WTC11 (cell line): ENCODE measurements around the gene EFS. TPM values are rescaled to one million over a fixed set of nuclear protein-coding genes. Genes with fewer than 3 reads are reported as not detected.

ENCODE experiments used
- ATAC-seq: fragments of 200-7000 bp; cut with Tn5 transposase; 2 replicates; pipeline ENCODE4 v1.10.0; 2021; ENCODE audit warnings: mild to moderate bottlenecking, moderate library complexity
- CTCF ChIA-PET: fragments of 300-600 bp; sonication (Branson Sonifier 250); formaldehyde crosslinking; loops from one replicate; lab custom pipeline; 2021; ENCODE audit warnings: antibody characterized with exemption; lab: Charles Lee
- POLR2A ChIA-PET: fragments of 350-600 bp; sonication (Branson Sonifier 250); formaldehyde crosslinking; loops from one replicate; lab custom pipeline; 2021; ENCODE audit warnings: antibody characterized with exemption; lab: Charles Lee
- DNase-seq: peaks from one replicate; pipeline ENCODE4 v3.0.0; 2021; ENCODE audit warnings: low spot score
- H3K27ac Mint-ChIP-seq: 2 replicates; pipeline ENCODE4 v1.8.0; 2021; ENCODE audit warnings: mixed read lengths
- H3K27me3 Mint-ChIP-seq: 2 replicates; pipeline ENCODE4 v1.8.0; 2021; ENCODE audit warnings: low read depth, mild to moderate bottlenecking, moderate library complexity, mixed read lengths
- H3K36me3 Mint-ChIP-seq: 2 replicates; pipeline ENCODE4 v1.8.0; 2021; ENCODE audit warnings: mixed read lengths
- H3K4me1 Mint-ChIP-seq: 2 replicates; pipeline ENCODE4 v1.8.0; 2022; ENCODE audit warnings: mixed read lengths
- H3K4me3 Mint-ChIP-seq: 2 replicates; pipeline ENCODE4 v1.8.0; 2021; ENCODE audit warnings: mild to moderate bottlenecking, moderate library complexity, mixed read lengths
- H3K9me3 Mint-ChIP-seq: 2 replicates; pipeline ENCODE4 v1.8.0; 2021; ENCODE audit warnings: mixed read lengths
- AR ChIP-seq: fragments of 250-450 bp; sonication (Bioruptor Pico); IDR thresholded peaks from 2 replicates; pipeline ENCODE4 v1.9.0; 2021; ENCODE audit warnings: mild to moderate bottlenecking
- ARID4B ChIP-seq: sonication (generic); formaldehyde crosslinking; IDR thresholded peaks from 2 replicates; pipeline ENCODE4 v1.8.0; 2023; ENCODE audit warnings: missing genetic modification reagents, mild to moderate bottlenecking, borderline replicate concordance
- FOXP1 ChIP-seq: sonication (generic); formaldehyde crosslinking; IDR thresholded peaks from 2 replicates; pipeline ENCODE4 v1.8.0; 2022; ENCODE audit warnings: missing genetic modification reagents, mild to moderate bottlenecking, moderate library complexity, borderline replicate concordance
- SMAD3 ChIP-seq: sonication (generic); formaldehyde crosslinking; IDR thresholded peaks from 2 replicates; pipeline ENCODE4 v1.8.0; 2022; ENCODE audit warnings: missing genetic modification reagents, mild to moderate bottlenecking, borderline replicate concordance
- SMAD4 ChIP-seq: sonication (generic); formaldehyde crosslinking; IDR thresholded peaks from 2 replicates; pipeline ENCODE4 v1.8.0; 2022; ENCODE audit warnings: mild to moderate bottlenecking, missing genetic modification reagents
- TCF7 ChIP-seq: sonication (generic); formaldehyde crosslinking; IDR thresholded peaks from 2 replicates; pipeline ENCODE4 v1.8.0; 2022; ENCODE audit warnings: mild to moderate bottlenecking, low read depth, missing genetic modification reagents, moderate library complexity
- TEAD4 ChIP-seq: sonication (generic); formaldehyde crosslinking; IDR thresholded peaks from 2 replicates; pipeline ENCODE4 v1.8.0; 2022; ENCODE audit warnings: mild to moderate bottlenecking, missing genetic modification reagents
- ZNF317 ChIP-seq: sonication (generic); formaldehyde crosslinking; IDR thresholded peaks from 2 replicates; pipeline ENCODE4 v1.8.1; 2023; ENCODE audit warnings: low read depth, mild to moderate bottlenecking, moderate library complexity, missing genetic modification reagents, borderline replicate concordance
- total RNA-seq: library from RNA; stranded (reverse); gene quantifications from 3 replicates; pipeline ENCODE4 v1.2.3, GENCODE V29; 2021
- TF ChIP-seq, protein P1 (sequence below): sonication (generic); formaldehyde crosslinking; IDR thresholded peaks from 2 replicates; pipeline ENCODE4 v1.8.1; 2023; ENCODE audit warnings: mild to moderate bottlenecking, missing genetic modification reagents, moderate library complexity
- TF ChIP-seq, protein P2 (sequence below): sonication (generic); formaldehyde crosslinking; IDR thresholded peaks from 2 replicates; pipeline ENCODE4 v1.8.0; 2023; ENCODE audit warnings: mild to moderate bottlenecking, missing genetic modification reagents
- TF ChIP-seq, protein P3 (sequence below): sonication (generic); formaldehyde crosslinking; IDR thresholded peaks from 2 replicates; pipeline ENCODE4 v1.8.1; 2022; ENCODE audit warnings: missing genetic modification reagents, borderline replicate concordance

Gene EFS
- total RNA-seq, 1 experiment from 2014 or later = 35.3 TPM

DNA sequence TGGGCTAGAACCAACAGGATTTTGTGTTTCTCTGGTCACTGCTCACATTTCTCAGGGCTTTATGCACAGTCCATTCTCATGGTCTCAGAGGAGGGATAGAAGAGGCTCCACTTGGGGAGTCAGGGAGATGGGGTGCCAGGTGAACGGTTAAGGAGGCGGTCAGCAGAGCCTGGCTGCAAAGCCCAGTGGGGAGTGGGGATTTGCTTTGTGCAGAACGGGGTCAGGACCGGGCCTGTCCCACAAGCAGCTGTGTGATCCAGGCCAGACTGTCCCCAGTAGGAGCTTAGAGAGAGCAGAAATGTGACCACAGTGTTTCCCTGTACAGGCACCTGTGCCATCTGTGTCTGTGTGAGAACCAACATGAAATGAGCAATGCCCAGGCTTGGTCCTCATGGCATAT, 16.0 kb upstream of the EFS start:
- ChIA-PET CTCF (interaction anchor here (0.9 to 6.4 kb wide), 31 partner anchors 8 to 312 kb away, joined by 3 to 95 read pairs (median 12); partner anchors contain the start of genes ACIN1, BCL2L2, C14orf119 and EFS), POLR2A (interaction anchor here (1.7 kb wide), 1 partner anchor 54 kb away, joined by 8 read pairs; no protein-coding TSS in a partner anchor)
- Mint-ChIP-seq H3K9me3 (no peaks in the 10 kb centered on the region), H3K27ac (no peak overlapping the region), H3K4me3 (no peak overlapping the region)
- TF ChIP-seq, protein P1, sequence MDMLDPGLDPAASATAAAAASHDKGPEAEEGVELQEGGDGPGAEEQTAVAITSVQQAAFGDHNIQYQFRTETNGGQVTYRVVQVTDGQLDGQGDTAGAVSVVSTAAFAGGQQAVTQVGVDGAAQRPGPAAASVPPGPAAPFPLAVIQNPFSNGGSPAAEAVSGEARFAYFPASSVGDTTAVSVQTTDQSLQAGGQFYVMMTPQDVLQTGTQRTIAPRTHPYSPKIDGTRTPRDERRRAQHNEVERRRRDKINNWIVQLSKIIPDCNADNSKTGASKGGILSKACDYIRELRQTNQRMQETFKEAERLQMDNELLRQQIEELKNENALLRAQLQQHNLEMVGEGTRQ (CRISPR knock-in tag) = no peak
- TF ChIP-seq TCF7 (CRISPR knock-in tag) = no peak
- no peak for TF ChIP-seq TEAD4 (CRISPR knock-in tag)
- TF ChIP-seq SMAD3 = no peak
- TF ChIP-seq ZNF317 (CRISPR knock-in tag) = no peak
- TF ChIP-seq, protein P2, sequence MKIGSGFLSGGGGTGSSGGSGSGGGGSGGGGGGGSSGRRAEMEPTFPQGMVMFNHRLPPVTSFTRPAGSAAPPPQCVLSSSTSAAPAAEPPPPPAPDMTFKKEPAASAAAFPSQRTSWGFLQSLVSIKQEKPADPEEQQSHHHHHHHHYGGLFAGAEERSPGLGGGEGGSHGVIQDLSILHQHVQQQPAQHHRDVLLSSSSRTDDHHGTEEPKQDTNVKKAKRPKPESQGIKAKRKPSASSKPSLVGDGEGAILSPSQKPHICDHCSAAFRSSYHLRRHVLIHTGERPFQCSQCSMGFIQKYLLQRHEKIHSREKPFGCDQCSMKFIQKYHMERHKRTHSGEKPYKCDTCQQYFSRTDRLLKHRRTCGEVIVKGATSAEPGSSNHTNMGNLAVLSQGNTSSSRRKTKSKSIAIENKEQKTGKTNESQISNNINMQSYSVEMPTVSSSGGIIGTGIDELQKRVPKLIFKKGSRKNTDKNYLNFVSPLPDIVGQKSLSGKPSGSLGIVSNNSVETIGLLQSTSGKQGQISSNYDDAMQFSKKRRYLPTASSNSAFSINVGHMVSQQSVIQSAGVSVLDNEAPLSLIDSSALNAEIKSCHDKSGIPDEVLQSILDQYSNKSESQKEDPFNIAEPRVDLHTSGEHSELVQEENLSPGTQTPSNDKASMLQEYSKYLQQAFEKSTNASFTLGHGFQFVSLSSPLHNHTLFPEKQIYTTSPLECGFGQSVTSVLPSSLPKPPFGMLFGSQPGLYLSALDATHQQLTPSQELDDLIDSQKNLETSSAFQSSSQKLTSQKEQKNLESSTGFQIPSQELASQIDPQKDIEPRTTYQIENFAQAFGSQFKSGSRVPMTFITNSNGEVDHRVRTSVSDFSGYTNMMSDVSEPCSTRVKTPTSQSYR (CRISPR knock-in tag) = no peak
- no peak for TF ChIP-seq FOXP1 (CRISPR knock-in tag)
- TF ChIP-seq SMAD4 (CRISPR knock-in tag) = no peak
- TF ChIP-seq, all 79 proteins: peak for 0
- Mint-ChIP-seq H3K4me1 (peaks cover 10% of the 10 kb centered on the region), H3K27me3 (peaks cover 54% of the 10 kb centered on the region), H3K36me3 (no peaks in the 10 kb centered on the region)
- DNase-seq (no peak), ATAC-seq (no peak)

GRCh38 chr14:23380197-23380914, 15.4 kb upstream of the EFS start:
- POLR2A ChIA-PET = interaction anchor here (0.7 to 1.7 kb wide), 7 partner anchors 14 to 78 kb away, joined by 3 to 8 read pairs (median 4); partner anchors contain the start of genes PABPN1 and PPP1R3E
- Mint-ChIP-seq H3K4me3 (no peak overlapping the region), H3K36me3 (no peaks in the 10 kb centered on the region)
- CTCF ChIA-PET = interaction anchor here (0.6 to 6.4 kb wide), 67 partner anchors 9 to 386 kb away, joined by 3 to 95 read pairs (median 6); partner anchors contain the start of genes ACIN1, BCL2L2, C14orf119 and EFS
- DNase-seq = no peak
- no peak for TF ChIP-seq SMAD3
- no peak for TF ChIP-seq ARID4B (CRISPR knock-in tag)
- no peak for TF ChIP-seq AR (CRISPR knock-in tag)
- TF ChIP-seq, protein P3, sequence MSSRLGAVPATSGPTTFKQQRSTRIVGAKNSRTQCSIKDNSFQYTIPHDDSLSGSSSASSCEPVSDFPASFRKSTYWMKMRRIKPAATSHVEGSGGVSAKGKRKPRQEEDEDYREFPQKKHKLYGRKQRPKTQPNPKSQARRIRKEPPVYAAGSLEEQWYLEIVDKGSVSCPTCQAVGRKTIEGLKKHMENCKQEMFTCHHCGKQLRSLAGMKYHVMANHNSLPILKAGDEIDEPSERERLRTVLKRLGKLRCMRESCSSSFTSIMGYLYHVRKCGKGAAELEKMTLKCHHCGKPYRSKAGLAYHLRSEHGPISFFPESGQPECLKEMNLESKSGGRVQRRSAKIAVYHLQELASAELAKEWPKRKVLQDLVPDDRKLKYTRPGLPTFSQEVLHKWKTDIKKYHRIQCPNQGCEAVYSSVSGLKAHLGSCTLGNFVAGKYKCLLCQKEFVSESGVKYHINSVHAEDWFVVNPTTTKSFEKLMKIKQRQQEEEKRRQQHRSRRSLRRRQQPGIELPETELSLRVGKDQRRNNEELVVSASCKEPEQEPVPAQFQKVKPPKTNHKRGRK (CRISPR knock-in tag) = no peak
- TF ChIP-seq, all 79 proteins: peak for 0
- Mint-ChIP-seq H3K4me1 (peaks cover 11% of the 10 kb centered on the region), H3K27me3 (peaks cover 54% of the 10 kb centered on the region), H3K27ac (no peak overlapping the region), H3K9me3 (no peaks in the 10 kb centered on the region)
- ATAC-seq = no peak
